HG02763 (cell line): ENCODE measurements around the gene SP1.
"Not testable (repeated sequence)": the region's sequence is repeated elsewhere in the genome, so short reads cannot be mapped to it uniquely, and the experiment has no call there.

Source experiments
- ATAC-seq: cut with Tn5 transposase; IDR thresholded peaks from one replicate; pipeline ENCODE4 v1.9.1; 2021; ENCODE audit warnings: mild to moderate bottlenecking, moderate library complexity; ENCODE audit not compliant: unreplicated experiment

The SP1 gene

DNA sequence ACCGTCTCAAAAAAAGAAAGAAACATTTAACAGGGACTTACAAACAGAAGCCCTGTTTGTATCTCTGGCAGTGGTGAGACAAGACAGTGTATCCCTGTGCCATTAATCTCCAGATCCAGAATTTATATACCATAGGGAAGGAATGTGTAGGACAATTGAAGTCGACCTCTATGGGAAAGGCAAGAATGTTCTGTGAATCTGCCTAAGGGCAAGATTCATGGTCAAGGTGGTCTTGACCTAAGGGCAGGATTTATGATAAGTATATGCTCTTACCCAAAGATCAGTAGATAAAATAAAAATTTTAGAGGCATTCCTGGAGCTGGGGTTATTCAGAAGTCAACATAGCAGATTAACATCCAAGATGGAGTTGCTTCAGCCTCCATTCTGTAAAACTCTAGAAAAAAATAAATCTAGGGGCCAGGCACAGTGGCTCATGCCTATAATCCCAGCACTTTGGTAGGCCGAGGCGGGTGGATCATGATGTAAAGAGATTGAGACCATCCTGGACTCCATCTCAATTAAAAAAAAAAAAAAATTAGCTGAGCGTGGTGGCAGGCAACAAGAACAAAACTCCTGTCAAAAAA lies 21.0 kb upstream of the SP1 start:
- no peak for ATAC-seq

- ATAC-seq: not testable (repeated sequence)
Observed at GRCh38 chr12:53361638-53362037, 18.3 kb upstream of the SP1 start.

GRCh38 chr12:53365245-53365904 lies 14.6 kb upstream of the SP1 start:
- no peak for ATAC-seq

- ATAC-seq: not testable (repeated sequence)
Observed at GRCh38 chr12:53373554-53374133, 6.3 kb upstream of the SP1 start.

DNA sequence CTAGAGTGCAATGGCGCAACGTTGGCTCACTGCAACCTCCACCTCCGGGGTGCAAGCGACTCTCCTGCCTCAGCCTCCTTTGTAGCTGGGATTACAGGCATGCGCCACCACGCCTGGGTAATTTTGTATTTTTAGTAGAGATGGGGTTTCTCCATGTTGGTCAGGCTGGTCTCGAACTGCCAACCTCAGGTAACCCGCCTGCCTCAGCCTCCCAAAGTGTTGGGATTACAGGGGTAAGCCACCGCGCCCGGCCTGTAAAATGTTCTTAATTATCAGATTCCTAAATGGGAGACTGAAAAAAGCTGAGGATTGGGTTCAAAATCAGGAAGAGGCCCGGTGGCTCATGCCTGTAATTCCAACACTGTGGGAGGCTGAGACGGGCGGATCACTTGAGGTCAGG lies 5.7 kb upstream of the SP1 start:
- not testable (repeated sequence) for ATAC-seq

DNA sequence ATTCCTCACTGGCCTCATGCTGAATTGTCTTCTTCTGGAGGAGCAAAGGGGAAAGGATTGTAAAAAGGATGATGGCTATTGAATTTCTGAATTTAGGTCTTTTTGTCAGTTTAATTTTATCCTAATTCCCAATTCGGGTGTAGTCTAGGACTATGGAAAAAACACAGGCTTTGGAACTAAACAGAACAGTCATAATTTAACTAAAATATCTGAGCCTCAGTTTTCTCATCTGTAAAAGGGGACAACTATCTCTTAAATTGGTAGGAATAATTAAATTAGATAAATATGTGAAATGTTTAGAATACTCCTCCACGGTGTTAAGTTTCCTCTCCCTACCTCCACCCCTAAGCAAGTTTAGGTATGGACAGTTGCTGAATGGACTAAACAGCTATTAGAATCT lies 3.2 kb upstream of the SP1 start:
- ATAC-seq: no peak

GRCh38 chr12:53378222-53378621 lies 1.8 kb upstream of the SP1 start:
- no peak for ATAC-seq

DNA sequence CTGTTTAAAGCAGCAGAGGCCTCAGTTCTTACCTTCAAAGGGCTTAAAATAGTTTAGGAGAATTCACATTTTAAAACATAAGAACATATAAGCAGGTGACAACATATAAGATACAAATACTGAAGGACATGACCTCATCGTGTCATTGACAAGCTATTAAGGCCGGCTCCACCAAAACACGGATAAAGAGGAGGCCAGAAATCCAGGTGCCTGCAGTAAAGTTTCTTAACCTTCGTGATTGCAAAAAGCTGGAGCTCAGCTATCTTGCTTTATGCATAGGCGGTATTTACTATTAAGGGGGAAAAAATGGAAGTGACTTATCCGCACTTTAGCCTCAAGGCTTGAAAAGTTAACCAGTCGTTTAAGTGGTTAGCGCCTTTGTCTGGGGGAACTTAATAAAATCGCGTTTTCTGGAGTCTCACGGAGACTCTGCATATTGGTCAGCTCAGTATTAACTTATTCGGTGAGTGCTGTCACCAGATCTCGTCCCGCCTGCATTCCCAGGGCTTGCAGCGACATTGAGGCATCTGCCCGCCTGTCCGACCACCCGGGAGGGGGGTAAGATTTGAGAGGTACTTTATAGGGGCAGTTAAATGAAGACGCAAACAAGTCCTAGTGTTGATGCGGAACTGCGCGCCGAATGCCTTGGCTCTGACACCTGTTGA lies 1.1 kb upstream of the SP1 start:
- ATAC-seq: no peak

DNA sequence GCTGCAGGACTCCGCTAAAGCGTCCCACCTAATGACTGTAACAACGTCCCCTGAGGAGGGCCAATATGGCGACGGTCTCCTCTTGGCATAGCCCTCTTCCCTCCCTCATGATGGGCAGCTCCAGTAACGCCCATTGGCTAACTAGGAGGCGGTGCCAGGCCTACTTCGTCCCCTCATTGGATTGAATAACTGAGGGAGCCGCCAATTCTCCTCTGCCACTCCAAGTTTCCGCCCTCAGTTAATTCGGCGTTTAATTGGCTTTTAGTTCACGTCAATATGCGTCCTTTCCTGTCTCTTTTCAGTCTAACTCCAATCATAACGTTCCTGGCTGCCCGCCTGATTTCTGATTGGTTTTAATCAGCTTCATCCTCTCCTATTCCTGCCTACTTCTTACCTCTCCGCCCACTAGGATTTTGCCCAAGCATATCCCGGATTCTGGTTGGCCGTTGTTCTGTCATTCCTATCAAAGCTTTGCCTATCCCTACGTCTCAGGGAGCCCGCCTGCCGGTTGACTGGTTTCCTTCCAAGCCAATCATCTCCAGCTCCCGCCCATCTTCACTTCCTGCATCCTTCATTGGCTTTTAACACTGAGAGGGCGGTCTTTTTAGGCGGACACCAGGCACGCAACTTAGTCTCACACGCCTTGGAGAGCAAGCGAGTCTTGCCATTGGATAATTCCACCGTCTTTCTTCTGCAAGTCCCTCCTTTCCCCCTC lies 430 bp upstream of the SP1 start:
- peak; percentile 70 for ATAC-seq

GRCh38 chr12:53380794-53381730 lies 1.1 kb downstream of the SP1 start:
- ATAC-seq: no peak

GRCh38 chr12:53381731-53382630 lies 2.0 kb downstream of the SP1 start:
- no peak for ATAC-seq

DNA sequence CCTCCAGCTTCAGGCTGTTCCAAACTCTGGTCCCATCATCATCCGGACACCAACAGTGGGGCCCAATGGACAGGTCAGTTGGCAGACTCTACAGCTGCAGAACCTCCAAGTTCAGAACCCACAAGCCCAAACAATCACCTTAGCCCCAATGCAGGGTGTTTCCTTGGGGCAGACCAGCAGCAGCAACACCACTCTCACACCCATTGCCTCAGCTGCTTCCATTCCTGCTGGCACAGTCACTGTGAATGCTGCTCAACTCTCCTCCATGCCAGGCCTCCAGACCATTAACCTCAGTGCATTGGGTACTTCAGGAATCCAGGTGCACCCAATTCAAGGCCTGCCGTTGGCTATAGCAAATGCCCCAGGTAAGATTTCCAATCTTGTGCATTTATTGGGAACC lies 3.3 kb downstream of the SP1 start:
- no peak for ATAC-seq

DNA sequence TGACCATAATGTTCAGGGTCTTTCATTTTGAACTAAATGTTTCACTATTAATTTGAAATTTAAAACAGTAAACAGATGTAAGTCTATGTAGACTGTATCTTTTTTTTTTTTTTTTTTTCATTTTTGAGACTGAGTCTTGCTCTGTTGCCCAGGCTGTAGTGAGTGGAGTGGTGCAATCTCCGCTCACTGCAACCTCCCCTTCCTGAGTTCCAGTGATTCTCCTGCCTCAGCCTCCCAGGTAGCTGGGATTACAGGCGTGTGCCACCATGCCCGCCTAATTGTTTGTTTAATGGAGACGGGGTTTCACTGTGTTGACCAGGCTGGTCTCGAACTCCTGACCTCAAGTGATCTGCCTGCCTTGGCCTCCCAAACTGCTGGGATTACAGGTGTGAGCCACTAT lies 6.4 kb downstream of the SP1 start:
- ATAC-seq: not testable (repeated sequence)

GRCh38 chr12:53388932-53389331 lies 9.0 kb downstream of the SP1 start:
- no peak for ATAC-seq

DNA sequence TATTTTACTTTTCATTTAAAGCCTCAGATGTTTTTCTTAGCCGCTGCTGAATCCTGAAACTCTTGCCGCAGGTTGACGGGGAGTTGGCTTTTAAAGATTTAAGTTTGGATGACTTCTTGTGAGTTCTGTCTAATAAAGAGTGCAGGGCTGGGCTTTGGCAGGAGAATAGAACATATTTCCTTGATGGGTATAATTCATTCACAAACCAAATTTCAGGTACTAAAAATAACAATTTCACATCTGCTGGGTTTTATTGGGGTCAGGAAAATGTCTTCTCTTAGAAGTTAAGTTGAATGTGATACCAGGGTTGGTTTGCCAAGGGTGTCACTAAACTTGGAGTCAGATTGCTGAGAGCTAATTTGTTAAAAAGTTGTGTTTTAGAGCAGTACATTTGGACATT lies 9.7 kb downstream of the SP1 start:
- no peak for ATAC-seq

DNA sequence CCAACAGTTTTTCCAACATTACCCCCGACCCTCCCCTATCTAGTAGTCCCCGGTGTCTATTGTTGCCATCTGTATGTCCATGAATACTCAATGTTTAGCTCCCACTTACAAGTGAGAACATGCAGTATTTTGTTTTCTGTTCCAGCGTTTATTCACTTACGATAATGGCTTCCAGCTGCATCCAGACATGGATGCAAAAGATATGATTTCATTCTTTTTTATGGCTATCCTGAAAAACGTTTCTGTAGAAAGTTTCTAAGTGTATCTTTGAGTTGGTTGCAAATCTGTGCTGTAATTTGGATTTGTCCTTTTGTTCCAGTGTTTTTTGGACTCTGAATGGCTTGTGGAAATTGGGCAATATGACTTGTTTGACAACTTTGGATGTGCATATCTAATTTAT lies 11.7 kb downstream of the SP1 start:
- ATAC-seq: no peak

- ATAC-seq: no peak
Observed at GRCh38 chr12:53399896-53400295, 19.9 kb downstream of the SP1 start.

GRCh38 chr12:53402351-53402750 lies 22.4 kb downstream of the SP1 start:
- not testable (repeated sequence) for ATAC-seq

GRCh38 chr12:53402871-53403270 lies 22.9 kb downstream of the SP1 start:
- ATAC-seq: no peak
